ENCODE measurements around the gene ATP1A2. TPM values are rescaled to one million over a fixed set of nuclear protein-coding genes. Genes with fewer than 3 reads are reported as not detected.

ATP1A2 gene
- total RNA-seq, 1 experiment from 2014 or later = not detected

DNA sequence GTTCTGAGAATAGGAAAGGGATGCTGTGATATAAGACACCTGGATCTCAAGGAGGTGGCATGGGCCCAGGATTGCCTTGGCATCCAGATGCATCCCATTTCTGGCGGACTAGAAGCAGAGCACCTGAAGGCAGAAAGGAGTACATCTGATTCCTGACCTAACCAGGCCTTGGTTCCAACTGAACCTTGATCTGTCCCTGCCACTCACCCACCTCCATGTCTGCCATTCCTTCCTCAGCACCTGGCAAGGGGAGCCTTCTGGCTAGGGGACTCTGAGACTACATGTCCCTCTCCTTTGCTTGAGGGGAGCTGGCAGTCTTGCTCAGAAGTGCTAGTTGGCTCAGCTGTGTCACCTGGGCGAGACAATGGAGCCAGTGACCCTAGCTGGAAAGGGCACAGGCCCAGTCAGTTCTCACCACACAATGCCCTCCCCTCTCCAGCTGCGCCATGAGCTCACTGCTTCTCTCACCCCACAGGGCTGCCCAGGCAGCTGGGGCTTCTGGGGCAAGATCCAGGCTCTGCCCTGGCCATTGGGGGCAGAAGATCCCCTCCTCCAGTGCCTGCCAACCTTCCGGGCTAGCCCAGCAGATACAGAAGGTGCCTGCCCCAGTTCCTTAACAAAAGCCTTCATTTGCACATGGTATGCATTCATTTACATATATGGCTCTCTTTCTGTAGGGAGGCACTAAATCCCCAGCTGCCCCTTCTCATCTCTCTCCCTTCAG lies 20.0 kb upstream of the ATP1A2 start:
- H3K27me3 ChIP-seq (ENCODE audit: low read length) = no peaks in the 10 kb centered on the region
- 0 out of 2 replicates have a peak, but pooled peaks cover 3% of the 10 kb centered on the region for H4K20me1 ChIP-seq (ENCODE audit: insufficient read depth, low read depth, low read length)
- no peaks in the 10 kb centered on the region for H3K9me3 ChIP-seq (ENCODE audit: low read length)
- peak overlapping the region; percentile 96; the same call in 1 of the 2 replicates for H3K9ac ChIP-seq (ENCODE audit: low read length)
- no peak overlapping the region for H3K4me3 ChIP-seq (ENCODE audit: low read length)
- peaks cover 29% of the 10 kb centered on the region for H3K4me1 ChIP-seq (ENCODE audit: low read length)
- no peak overlapping the region for H3K27ac ChIP-seq (ENCODE audit: low read length)
- DNase-seq = peak; percentile 43
- no peak overlapping the region for H2AFZ ChIP-seq (ENCODE audit: low read length)
- no peaks in the 10 kb centered on the region for H3K9me2 ChIP-seq (replicated peaks; ENCODE audit: insufficient read depth, low read length)
- no peaks in the 10 kb centered on the region for H3K36me3 ChIP-seq (ENCODE audit: insufficient read depth, low read length)
- peaks cover 26% of the 10 kb centered on the region for H3K79me2 ChIP-seq (ENCODE audit: low read length)
- H3K4me2 ChIP-seq (ENCODE audit: low read depth, low read length, poor library complexity, severe bottlenecking) = peak overlapping the region; percentile 82

DNA sequence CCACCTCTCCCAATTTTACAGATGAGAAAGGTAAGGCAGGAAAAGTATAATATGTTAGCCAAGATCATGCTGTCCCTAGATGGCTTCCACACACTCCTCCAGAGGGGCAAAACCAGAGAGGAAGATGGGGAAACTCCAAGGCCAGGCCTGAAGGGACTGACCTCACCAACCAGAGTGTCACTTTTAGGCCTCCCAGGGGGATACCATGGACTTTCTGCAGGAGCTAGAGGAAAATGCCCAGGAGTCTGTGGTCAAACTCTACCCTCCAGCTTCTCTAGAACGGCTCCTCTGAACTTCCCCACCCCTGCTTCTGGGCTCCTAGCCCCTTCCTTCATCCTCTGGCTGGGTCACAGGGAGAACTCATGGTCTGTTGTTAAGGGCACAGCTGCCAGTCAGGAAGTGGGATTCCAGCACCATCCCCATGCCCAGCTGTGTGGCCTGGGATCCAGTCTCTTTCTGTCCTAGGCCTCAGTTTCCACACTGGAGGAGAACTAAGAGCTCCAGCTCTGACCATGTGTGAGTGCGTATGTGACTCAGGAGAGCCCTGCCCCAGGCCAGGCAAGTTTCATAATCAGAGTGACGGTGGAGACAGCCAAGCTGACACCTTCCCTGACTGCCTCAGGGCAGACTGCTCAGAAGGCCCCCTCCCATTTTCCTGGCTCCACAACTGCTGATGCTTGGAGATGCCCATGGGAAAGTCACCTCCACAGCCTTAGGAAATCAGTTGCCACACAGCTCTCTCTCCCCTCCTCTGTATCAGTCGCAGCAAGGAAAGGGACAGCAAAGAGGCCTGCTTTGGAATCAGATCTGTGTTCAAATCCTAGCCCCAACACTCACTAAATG lies 19.1 kb upstream of the ATP1A2 start:
- peaks cover 26% of the 10 kb centered on the region for H3K79me2 ChIP-seq (ENCODE audit: low read length)
- no peaks in the 10 kb centered on the region for H3K36me3 ChIP-seq (ENCODE audit: insufficient read depth, low read length)
- peaks cover 34% of the 10 kb centered on the region for H3K4me1 ChIP-seq (ENCODE audit: low read length)
- H3K27ac ChIP-seq (ENCODE audit: low read length) = peak overlapping the region; percentile 27
- peak overlapping the region; percentile 82 for H3K4me2 ChIP-seq (ENCODE audit: low read depth, low read length, poor library complexity, severe bottlenecking)
- peak overlapping the region; percentile 96; the same call in 1 of the 2 replicates for H3K4me3 ChIP-seq (ENCODE audit: low read length)
- H3K9me3 ChIP-seq (ENCODE audit: low read length) = no peaks in the 10 kb centered on the region
- DNase-seq = no peak
- peak overlapping the region; percentile 96 for H3K9ac ChIP-seq (ENCODE audit: low read length)
- no peak overlapping the region for H2AFZ ChIP-seq (ENCODE audit: low read length)
- no peaks in the 10 kb centered on the region for H3K9me2 ChIP-seq (replicated peaks; ENCODE audit: insufficient read depth, low read length)
- no peaks in the 10 kb centered on the region for H3K27me3 ChIP-seq (ENCODE audit: low read length)
- H4K20me1 ChIP-seq (ENCODE audit: insufficient read depth, low read depth, low read length) = 0 out of 2 replicates have a peak, but pooled peaks cover 3% of the 10 kb centered on the region

DNA sequence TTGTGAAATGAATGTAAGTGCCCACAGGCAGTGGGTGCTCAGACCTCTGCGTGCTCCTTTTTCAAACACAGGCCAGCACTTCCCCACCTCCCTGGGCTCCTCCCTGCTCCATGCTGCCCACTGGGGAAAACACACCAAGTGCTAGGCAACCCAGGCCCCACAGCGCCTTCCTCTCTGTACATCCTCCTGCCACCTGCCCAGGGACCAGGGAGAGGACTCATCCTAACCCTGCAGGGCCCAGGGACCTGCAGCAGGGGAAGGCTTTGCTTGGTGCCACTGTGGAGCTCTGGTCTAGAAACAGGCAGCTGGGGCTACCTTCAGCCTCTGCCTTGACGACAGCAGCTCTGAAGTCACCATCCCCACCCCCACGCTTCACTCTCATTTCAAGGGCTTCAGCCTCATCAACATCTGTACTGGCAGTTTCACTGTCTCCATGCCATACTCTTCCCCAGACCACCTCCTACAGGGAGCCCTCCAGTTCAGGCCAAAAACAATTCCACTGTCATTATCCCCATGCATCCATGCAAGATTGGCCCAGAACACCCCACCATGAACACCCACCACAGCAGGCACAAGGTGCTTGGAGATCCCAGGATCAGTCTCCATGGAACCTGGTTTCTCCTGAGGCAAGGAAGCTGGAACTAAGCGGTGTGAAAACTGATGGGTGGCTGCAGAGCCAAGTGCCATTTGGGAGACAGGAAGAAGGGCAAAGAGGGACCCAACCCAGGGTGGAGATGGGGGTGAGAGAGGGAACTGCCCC lies 18.2 kb upstream of the ATP1A2 start:
- peak overlapping the region; percentile 96 for H3K4me3 ChIP-seq (ENCODE audit: low read length)
- 0 out of 2 replicates have a peak, but pooled peaks cover 3% of the 10 kb centered on the region for H4K20me1 ChIP-seq (ENCODE audit: insufficient read depth, low read depth, low read length)
- H3K27ac ChIP-seq (ENCODE audit: low read length) = no peak overlapping the region; the same call in 1 of the 2 replicates

DNA sequence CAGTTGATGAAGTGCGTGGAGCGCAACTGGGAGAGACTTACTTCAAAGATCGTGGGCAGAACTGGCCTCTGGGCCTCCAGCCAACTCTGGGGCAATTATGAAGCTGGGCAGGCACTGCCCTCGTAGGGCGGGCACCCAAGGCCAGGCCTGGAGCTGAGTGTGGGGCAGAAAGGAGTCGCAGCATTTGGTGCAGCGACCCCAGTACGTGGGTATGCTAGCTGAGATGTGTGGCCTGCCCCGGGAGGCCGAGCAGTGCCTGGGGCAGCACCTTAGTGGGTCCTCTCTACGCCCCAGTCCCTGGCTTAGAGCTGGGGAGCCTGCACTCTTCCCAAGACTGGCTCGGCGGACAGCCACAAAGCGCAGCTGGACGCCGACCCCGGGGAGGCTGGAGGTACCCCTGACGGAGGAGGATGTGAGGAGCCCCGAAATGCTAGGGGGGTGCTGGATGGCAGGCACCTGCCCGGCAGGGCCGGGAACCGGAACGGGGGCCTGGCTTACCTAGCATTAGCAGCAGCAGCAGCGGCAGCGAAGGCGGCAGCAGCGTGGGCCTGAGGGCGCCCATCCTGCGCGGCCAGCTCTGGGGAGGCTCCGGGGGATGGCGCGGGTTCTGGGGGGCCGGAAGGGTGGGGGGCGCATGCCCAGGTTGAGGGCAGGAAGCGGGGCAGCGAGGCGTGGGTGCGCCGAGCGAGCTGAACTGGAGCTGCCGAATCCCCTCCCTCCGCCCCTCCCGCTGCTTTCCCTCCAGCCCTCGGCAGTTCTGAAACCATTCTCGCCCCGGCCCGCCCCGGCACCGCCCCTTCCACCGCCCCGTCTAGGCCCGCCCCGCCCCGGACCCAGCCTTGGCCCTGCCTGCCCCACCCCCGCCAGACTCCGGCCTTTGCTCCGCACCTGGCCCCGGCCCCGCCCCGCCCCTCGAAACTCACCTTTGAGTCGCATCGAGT lies 17.4 kb upstream of the ATP1A2 start, which contains the start of gene IGSF8:
Gene IGSF8, minus strand, starts transcription at position 709 of the 941 bp plus-strand sequence. Its CDS starts 147 bp downstream, at position 562.
- H3K4me1 ChIP-seq (ENCODE audit: low read length) = peaks cover 35% of the 10 kb centered on the region
- no peaks in the 10 kb centered on the region for H3K27me3 ChIP-seq (ENCODE audit: low read length)
- 0 out of 2 replicates have a peak, but pooled peaks cover 3% of the 10 kb centered on the region for H4K20me1 ChIP-seq (ENCODE audit: insufficient read depth, low read depth, low read length)
- H3K79me2 ChIP-seq (ENCODE audit: low read length) = peaks cover 26% of the 10 kb centered on the region
- peak within 1 kb of the TSS; percentile 82 for H3K4me2 ChIP-seq (ENCODE audit: low read depth, low read length, poor library complexity, severe bottlenecking)
- H3K27ac ChIP-seq (ENCODE audit: low read length) = peak within 1 kb of the TSS; percentile 63
- H3K9me3 ChIP-seq (ENCODE audit: low read length) = no peaks in the 10 kb centered on the region
- no peaks in the 10 kb centered on the region for H3K36me3 ChIP-seq (ENCODE audit: insufficient read depth, low read length)
- H3K9ac ChIP-seq (ENCODE audit: low read length) = peak within 1 kb of the TSS; percentile 96
- no peaks in the 10 kb centered on the region for H3K9me2 ChIP-seq (replicated peaks; ENCODE audit: insufficient read depth, low read length)
- peak within 1 kb of the TSS; percentile 96 for H3K4me3 ChIP-seq (ENCODE audit: low read length)
- DNase-seq = peak; percentile 96
- H2AFZ ChIP-seq (ENCODE audit: low read length) = peak within 1 kb of the TSS; percentile 72

More for the DNA sequence above, 18.2 kb upstream of the ATP1A2 start:
- H3K4me1 ChIP-seq (ENCODE audit: low read length) = peaks cover 35% of the 10 kb centered on the region
- H3K27me3 ChIP-seq (ENCODE audit: low read length) = no peaks in the 10 kb centered on the region
- no peaks in the 10 kb centered on the region for H3K9me3 ChIP-seq (ENCODE audit: low read length)
- no peaks in the 10 kb centered on the region for H3K9me2 ChIP-seq (replicated peaks; ENCODE audit: insufficient read depth, low read length)
- H3K9ac ChIP-seq (ENCODE audit: low read length) = peak overlapping the region; percentile 96
- H2AFZ ChIP-seq (ENCODE audit: low read length) = no peak overlapping the region
- no peaks in the 10 kb centered on the region for H3K36me3 ChIP-seq (ENCODE audit: insufficient read depth, low read length)
- H3K4me2 ChIP-seq (ENCODE audit: low read depth, low read length, poor library complexity, severe bottlenecking) = peak overlapping the region; percentile 82
- peaks cover 26% of the 10 kb centered on the region for H3K79me2 ChIP-seq (ENCODE audit: low read length)
- peak; percentile 51 for DNase-seq

DNA sequence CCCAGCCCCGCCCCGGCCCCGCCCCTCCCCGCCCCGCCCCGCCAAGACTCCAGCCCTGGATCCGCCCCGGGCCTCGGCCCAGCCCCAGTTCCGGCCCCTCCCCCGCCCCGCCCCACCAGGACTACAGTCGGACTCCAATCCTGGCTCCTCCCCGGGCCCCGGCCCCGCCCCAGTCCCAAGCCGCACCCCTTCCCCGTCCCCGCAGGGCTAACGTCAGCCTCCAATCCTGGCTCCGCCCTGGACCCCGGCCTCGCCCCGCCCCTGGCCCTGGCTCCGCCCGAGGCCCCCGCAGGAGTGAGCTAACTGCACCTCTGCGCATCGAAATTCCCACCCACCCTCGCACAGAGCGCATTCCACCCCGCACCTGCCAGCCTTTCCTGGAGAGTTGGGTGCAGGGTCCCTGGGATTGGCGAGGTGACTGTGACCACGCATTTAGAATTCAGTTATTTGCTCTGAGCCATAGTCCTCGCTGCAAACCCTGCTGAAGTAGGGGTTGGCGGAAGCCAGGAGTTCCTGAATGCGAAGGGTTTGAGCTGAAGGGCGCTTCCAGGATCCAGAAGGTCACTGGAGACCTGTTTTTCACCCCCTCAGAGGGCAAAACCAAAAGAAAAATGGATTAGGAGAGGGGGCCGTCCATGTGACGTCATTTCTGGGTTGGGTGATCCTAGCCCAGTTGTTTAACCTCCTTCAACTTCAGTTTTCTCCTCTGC lies 16.6 kb upstream of the ATP1A2 start:
- Histone ChIP-seq H3K27ac (ENCODE audit: low read length) (no peak overlapping the region), H3K9ac (ENCODE audit: low read length) (peak overlapping the region; percentile 57), H3K9me2 (replicated peaks; ENCODE audit: insufficient read depth, low read length) (no peaks in the 10 kb centered on the region), H3K79me2 (ENCODE audit: low read length) (peaks cover 26% of the 10 kb centered on the region), H3K4me3 (ENCODE audit: low read length) (peak overlapping the region; percentile 59), H3K9me3 (ENCODE audit: low read length) (no peaks in the 10 kb centered on the region), H3K27me3 (ENCODE audit: low read length) (no peaks in the 10 kb centered on the region), H4K20me1 (ENCODE audit: insufficient read depth, low read depth, low read length) (0 out of 2 replicates have a peak, but pooled peaks cover 3% of the 10 kb centered on the region), H3K36me3 (ENCODE audit: insufficient read depth, low read length) (no peaks in the 10 kb centered on the region), H2AFZ (ENCODE audit: low read length) (peak overlapping the region; percentile 72), H3K4me2 (ENCODE audit: low read depth, low read length, poor library complexity, severe bottlenecking) (peak overlapping the region; percentile 74), H3K4me1 (ENCODE audit: low read length) (peaks cover 35% of the 10 kb centered on the region)
- DNase-seq = peak; percentile 98

DNA sequence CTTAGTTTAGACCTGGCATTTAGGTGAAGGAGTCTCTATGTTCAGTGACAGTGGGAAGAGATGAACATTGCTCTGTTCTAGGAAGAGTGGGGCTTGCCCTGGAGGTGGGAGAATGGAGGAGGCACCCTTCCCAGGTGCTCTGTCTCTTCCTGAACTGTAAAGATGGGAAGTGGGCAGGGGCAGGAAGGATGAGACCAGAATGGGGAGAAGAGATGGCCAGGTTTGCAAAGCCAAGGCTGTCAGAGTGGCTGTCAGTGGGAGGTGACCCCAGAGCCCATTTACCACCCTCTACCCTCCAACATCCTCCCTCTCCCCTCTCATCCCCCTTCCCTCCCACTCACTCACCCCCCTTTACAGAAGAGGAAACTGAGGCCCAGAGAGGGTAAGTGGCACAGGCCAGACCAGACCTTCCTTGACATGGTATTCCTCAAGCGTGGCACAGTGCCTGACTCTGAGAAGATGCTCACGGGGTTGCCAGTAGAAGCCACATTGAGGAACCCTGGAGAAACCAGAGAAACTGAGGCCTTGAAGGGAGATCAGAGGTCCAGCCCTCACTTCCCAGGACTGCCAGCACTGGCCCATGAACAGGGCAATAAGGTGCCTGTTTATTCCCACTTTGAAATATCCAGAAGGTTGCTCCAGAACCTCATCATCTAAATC lies 15.7 kb upstream of the ATP1A2 start:
- H2AFZ ChIP-seq (ENCODE audit: low read length) = no peak overlapping the region
- H3K4me1 ChIP-seq (ENCODE audit: low read length) = peaks cover 35% of the 10 kb centered on the region
- H3K4me3 ChIP-seq (ENCODE audit: low read length) = no peak overlapping the region
- H3K9me3 ChIP-seq (ENCODE audit: low read length) = no peaks in the 10 kb centered on the region
- H3K36me3 ChIP-seq (ENCODE audit: insufficient read depth, low read length) = no peaks in the 10 kb centered on the region
- H4K20me1 ChIP-seq (ENCODE audit: insufficient read depth, low read depth, low read length) = 0 out of 2 replicates have a peak, but pooled peaks cover 3% of the 10 kb centered on the region
- H3K4me2 ChIP-seq (ENCODE audit: low read depth, low read length, poor library complexity, severe bottlenecking) = peak overlapping the region; percentile 74
- H3K27me3 ChIP-seq (ENCODE audit: low read length) = no peaks in the 10 kb centered on the region
- no peak overlapping the region for H3K9ac ChIP-seq (ENCODE audit: low read length)
- no peaks in the 10 kb centered on the region for H3K9me2 ChIP-seq (replicated peaks; ENCODE audit: insufficient read depth, low read length)
- H3K79me2 ChIP-seq (ENCODE audit: low read length) = peaks cover 26% of the 10 kb centered on the region
- no peak for DNase-seq
- H3K27ac ChIP-seq (ENCODE audit: low read length) = no peak overlapping the region

Data from Karpas-422 (cell line).